ENCODE data around the gene UAP1L1.

GRCh38 chr9:137114220-137114612, 36.9 kb downstream of the UAP1L1 start:
- TF ChIP-seq REST (IDR thresholded peaks at IDR 0.05; ENCODE audit: unreplicated experiment) (no peak), ETS1 (IDR thresholded peaks at IDR 0.05) (no peak), EZH2 (IDR thresholded peaks at IDR 0.05; ENCODE audit: low read depth, unreplicated experiment) (peak; percentile 76), CTCF (conservative IDR thresholded peaks at IDR 0.05; ENCODE audit: low read depth in 2 of 2) (no peak), POLR2AphosphoS5 (IDR thresholded peaks at IDR 0.05; ENCODE audit: low read depth) (no peak), CREB1 (CRISPR knock-in tag; IDR thresholded peaks at IDR 0.05; ENCODE audit: low read depth) (no peak), JUNB (IDR thresholded peaks at IDR 0.05; ENCODE audit: unreplicated experiment) (no peak)

Data from GM23338 (cell line).